Activated T-cell treated with anti-CD3 and anti-CD28 coated beads, Interleukin-2, amount 50 U/mL, for 72 hours (primary cell): ENCODE data around the gene DIS3L2. TPM values are rescaled to one million over a fixed set of nuclear protein-coding genes. Genes with fewer than 3 reads are reported as not detected.

Source experiments
- ATAC-seq, 2 donors: fragments of 150-1000 bp; cut with Tn5 transposase; replicated peaks in 1 of 2; 2 replicates each; pipeline ENCODE4 v1.10.0; 2021; ENCODE audit warnings: moderate library complexity in 2 of 2, mild to moderate bottlenecking in 1 of 2
- DNase-seq, 2 donors: peaks; one replicate each; pipeline ENCODE4 v3.0.0; 2021 to 2022; ENCODE audit warnings: mixed read lengths in 1 of 2
- H3K27ac Mint-ChIP-seq: one replicate; pipeline ENCODE4 v1.8.0; 2022; ENCODE audit warnings: mild to moderate bottlenecking, moderate library complexity, mixed read lengths
- H3K27me3 Mint-ChIP-seq: one replicate; pipeline ENCODE4 v1.8.0; 2022; ENCODE audit warnings: low read depth, mixed read lengths
- H3K36me3 Mint-ChIP-seq, 2 donors: one replicate each; pipeline ENCODE4 v1.8.0; 2022; ENCODE audit warnings: mixed read lengths in 2 of 2, mild to moderate bottlenecking in 1 of 2; ENCODE audit not compliant: insufficient read depth in 2 of 2
- H3K4me1 Mint-ChIP-seq: one replicate; pipeline ENCODE4 v1.8.0; 2022; ENCODE audit warnings: low read depth, mixed read lengths
- H3K4me3 Mint-ChIP-seq, 2 donors: one replicate each; pipeline ENCODE4 v1.8.0; 2022; ENCODE audit warnings: mild to moderate bottlenecking in 2 of 2, mixed read lengths in 2 of 2, moderate library complexity in 2 of 2
- H3K9me3 Mint-ChIP-seq, 2 donors: one replicate each; pipeline ENCODE4 v1.8.0; 2022; ENCODE audit warnings: mixed read lengths in 2 of 2
- total RNA-seq, 2 donors: library from RNA; stranded (reverse); gene quantifications; one replicate each; pipeline ENCODE4 v1.2.3, GENCODE V29; 2022

Gene DIS3L2
- total RNA-seq, 2 donors from 2014 or later: 28.8 to 38.3 TPM

GRCh38 chr2:232235716-232236115, 274.2 kb downstream of the DIS3L2 start:
- H3K27me3 Mint-ChIP-seq: no peaks in the 10 kb centered on the region
- H3K4me1 Mint-ChIP-seq: peaks cover 62% of the 10 kb centered on the region
- no peak overlapping the region for H3K27ac Mint-ChIP-seq
- DNase-seq: no peak
- H3K4me3 Mint-ChIP-seq: no peak overlapping the region
- H3K36me3 Mint-ChIP-seq: peaks cover 0 to 2% of the 10 kb centered on the region in 2 donors
- no peak for ATAC-seq
- no peaks in the 10 kb centered on the region for H3K9me3 Mint-ChIP-seq

DNA sequence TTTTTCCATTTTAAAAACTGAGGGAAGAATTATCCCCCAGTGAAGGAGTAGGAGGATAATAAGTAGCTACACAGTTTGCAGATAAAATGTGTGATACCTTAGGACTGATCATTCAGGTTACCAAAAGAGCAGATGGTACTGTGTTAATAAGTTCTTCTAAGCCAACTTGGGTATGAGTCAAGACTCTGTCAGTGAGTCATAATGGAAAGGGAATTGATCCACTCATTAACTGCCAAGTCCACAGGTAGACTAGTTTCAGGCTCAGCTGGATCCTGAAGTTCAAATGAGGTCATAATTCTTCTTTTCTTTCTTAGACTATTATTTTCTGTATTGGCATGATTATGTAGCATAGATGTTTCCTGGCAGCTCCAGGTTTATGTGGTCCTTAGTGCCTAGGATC, 274.7 kb downstream of the DIS3L2 start:
- Mint-ChIP-seq H3K4me3 (peak overlapping the region in 1 of 2 donors; percentile 7), H3K27ac (no peak overlapping the region), H3K27me3 (no peaks in the 10 kb centered on the region), H3K4me1 (peaks cover 67% of the 10 kb centered on the region), H3K36me3 (peaks cover 0 to 2% of the 10 kb centered on the region in 2 donors), H3K9me3 (no peaks in the 10 kb centered on the region)
- no peak for DNase-seq
- peak; percentile 58 to 59 for ATAC-seq

DNA sequence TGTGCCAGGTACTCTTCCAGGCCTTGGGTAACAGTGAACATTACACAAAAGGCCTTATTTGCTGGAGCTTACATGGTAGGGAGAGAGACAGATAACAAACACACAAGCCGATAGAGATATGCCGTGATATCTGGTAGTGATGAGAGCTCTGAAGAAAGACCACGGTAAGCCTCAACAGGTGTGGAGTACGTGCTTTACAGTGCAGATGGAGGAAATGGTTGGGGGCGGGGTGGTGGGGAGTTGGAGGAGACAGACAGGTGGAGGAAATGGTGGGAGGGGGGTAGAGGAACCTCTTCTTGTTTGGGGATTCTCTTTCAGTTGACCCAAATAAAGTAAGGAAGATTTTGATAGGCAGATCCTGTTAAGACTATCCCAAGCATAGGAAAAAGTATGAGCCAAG, 276.0 kb downstream of the DIS3L2 start:
- H3K27ac Mint-ChIP-seq: peak overlapping the region; percentile 80
- ATAC-seq (no peak), DNase-seq (no peak)
- H3K4me1 Mint-ChIP-seq: peaks cover 59% of the 10 kb centered on the region
- no peaks in the 10 kb centered on the region for H3K27me3 Mint-ChIP-seq
- H3K9me3 Mint-ChIP-seq: no peaks in the 10 kb centered on the region
- peaks cover 0 to 2% of the 10 kb centered on the region in 2 donors for H3K36me3 Mint-ChIP-seq
- H3K4me3 Mint-ChIP-seq: peak overlapping the region; percentile 39 to 58

GRCh38 chr2:232238108-232238507, 276.6 kb downstream of the DIS3L2 start:
- no peaks in the 10 kb centered on the region for H3K9me3 Mint-ChIP-seq
- peaks cover 0 to 2% of the 10 kb centered on the region in 2 donors for H3K36me3 Mint-ChIP-seq
- ATAC-seq (peak in 1 of 2 donors; percentile 25), DNase-seq (peak in 1 of 2 donors; percentile 11)
- H3K27me3 Mint-ChIP-seq: no peaks in the 10 kb centered on the region
- H3K4me3 Mint-ChIP-seq: peak overlapping the region; percentile 74 to 79
- peak overlapping the region; percentile 97 for H3K27ac Mint-ChIP-seq
- H3K4me1 Mint-ChIP-seq: peaks cover 55% of the 10 kb centered on the region

DNA sequence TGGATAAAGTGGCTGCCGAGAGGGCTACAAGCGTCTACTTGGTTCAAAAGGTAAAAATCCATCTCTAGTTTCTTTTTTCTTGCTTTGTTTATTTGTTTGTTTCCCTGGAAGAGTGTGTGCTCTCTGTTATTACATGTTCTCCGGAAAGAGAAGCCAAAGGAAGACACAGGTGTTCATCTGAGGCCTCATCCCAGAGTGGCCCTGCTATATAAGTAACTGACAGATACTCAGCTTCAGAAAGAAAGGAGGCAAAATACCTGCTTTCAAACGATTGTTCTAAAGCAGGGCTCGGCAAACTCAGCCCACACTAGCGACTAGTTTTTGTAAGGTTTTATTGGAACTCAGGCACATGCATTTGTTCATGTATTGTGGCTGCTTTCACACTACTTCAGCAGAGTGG, 277.1 kb downstream of the DIS3L2 start:
- peaks cover 55% of the 10 kb centered on the region for H3K4me1 Mint-ChIP-seq
- ATAC-seq: no peak
- H3K9me3 Mint-ChIP-seq: no peaks in the 10 kb centered on the region
- H3K36me3 Mint-ChIP-seq: peaks cover 0 to 2% of the 10 kb centered on the region in 2 donors
- H3K27me3 Mint-ChIP-seq: no peaks in the 10 kb centered on the region
- H3K4me3 Mint-ChIP-seq: peak overlapping the region; percentile 74 to 79
- peak overlapping the region; percentile 97 for H3K27ac Mint-ChIP-seq
- no peak for DNase-seq

DNA sequence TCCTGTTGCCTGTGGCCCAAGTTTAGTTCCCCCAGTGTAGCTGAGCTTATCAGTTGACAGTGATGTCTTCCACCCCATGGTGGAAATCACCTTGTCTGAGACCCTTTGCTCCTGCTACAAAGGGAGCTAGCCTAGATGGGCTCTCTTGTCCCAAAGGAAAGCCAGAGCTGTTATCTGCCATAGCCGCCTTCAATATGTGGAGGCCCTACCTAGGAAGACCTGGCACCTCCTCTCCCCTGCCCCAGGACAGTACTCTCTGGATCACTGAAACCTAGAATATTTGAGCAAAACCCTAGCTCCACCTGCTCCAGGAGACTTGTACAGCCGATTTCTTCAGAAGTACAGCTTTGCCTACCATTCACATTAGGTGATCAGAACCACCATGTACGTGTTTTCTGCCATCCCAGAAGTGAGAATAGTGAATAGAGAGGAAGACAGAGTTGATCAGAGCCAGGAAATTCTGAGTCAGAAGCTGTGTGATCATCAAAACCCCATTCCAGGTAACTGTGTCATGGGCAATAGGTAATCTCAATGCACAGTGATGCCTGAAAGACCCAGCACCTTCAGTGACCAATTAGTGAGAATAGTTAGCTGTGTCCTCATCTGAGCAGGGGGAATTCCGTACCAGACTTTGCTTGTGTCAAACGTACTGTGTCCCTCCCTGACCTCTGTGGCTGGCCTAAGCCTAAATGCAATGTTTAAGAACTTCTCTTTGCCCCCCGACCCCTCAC, 278.6 kb downstream of the DIS3L2 start:
- DNase-seq: peak; percentile 38 to 60

GRCh38 chr2:232240906-232241305, 279.4 kb downstream of the DIS3L2 start:
- Mint-ChIP-seq H3K27ac (peak overlapping the region; percentile 97), H3K36me3 (peaks cover 0 to 2% of the 10 kb centered on the region in 2 donors), H3K9me3 (no peaks in the 10 kb centered on the region), H3K4me1 (peaks cover 51% of the 10 kb centered on the region), H3K27me3 (no peaks in the 10 kb centered on the region), H3K4me3 (peak overlapping the region; percentile 74 to 79)
- no peak for DNase-seq
- ATAC-seq: no peak

More for the DNA sequence above, 278.6 kb downstream of the DIS3L2 start:
- Mint-ChIP-seq H3K4me1 (peaks cover 55% of the 10 kb centered on the region), H3K27me3 (no peaks in the 10 kb centered on the region), H3K4me3 (peak overlapping the region; percentile 74 to 79), H3K9me3 (no peaks in the 10 kb centered on the region), H3K36me3 (peaks cover 0 to 2% of the 10 kb centered on the region in 2 donors), H3K27ac (peak overlapping the region; percentile 97)
- peak; percentile 86 for ATAC-seq

DNA sequence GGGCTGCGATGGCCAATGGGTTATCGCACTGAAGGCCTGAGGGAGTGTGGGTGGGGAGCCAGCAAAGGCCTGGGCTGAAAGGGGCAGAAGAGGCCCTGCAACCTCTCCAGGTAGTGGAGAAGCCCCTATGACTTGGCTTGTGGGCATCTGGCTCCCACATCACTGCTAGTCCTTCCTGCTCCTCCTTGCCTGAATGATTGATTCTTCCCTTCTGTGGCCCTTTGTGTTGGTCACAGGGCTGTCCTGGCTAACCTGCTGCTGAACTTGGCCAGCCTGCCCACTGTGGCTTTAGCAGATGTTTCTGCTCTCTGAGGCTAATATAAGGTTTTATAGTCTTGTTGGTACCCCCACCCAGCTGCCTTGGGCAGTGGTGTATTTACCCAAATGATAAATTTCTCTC, 280.8 kb downstream of the DIS3L2 start:
- DNase-seq (no peak), ATAC-seq (no peak)
- Mint-ChIP-seq H3K36me3 (peaks cover 0 to 2% of the 10 kb centered on the region in 2 donors), H3K27ac (no peak overlapping the region), H3K4me3 (peak overlapping the region in 1 of 2 donors; percentile 6), H3K9me3 (no peaks in the 10 kb centered on the region), H3K4me1 (peaks cover 40% of the 10 kb centered on the region), H3K27me3 (no peaks in the 10 kb centered on the region)

- H3K27me3 Mint-ChIP-seq: no peaks in the 10 kb centered on the region
- DNase-seq (no peak), ATAC-seq (no peak)
- no peak overlapping the region for H3K4me3 Mint-ChIP-seq
- H3K27ac Mint-ChIP-seq: no peak overlapping the region
- H3K36me3 Mint-ChIP-seq: peaks cover 0 to 3% of the 10 kb centered on the region in 2 donors
- no peaks in the 10 kb centered on the region for H3K9me3 Mint-ChIP-seq
- H3K4me1 Mint-ChIP-seq: peaks cover 12% of the 10 kb centered on the region
These were observed 283.6 kb downstream of the DIS3L2 start for GRCh38 chr2:232245111-232245510.

GRCh38 chr2:232246245-232246644, 284.7 kb downstream of the DIS3L2 start:
- H3K36me3 Mint-ChIP-seq: peaks cover 0 to 3% of the 10 kb centered on the region in 2 donors
- H3K9me3 Mint-ChIP-seq: no peaks in the 10 kb centered on the region
- no peak overlapping the region for H3K4me3 Mint-ChIP-seq
- ATAC-seq (no peak), DNase-seq (no peak)
- H3K27ac Mint-ChIP-seq: peak overlapping the region; percentile 45
- peaks cover under 1% of the 10 kb centered on the region for H3K4me1 Mint-ChIP-seq
- no peaks in the 10 kb centered on the region for H3K27me3 Mint-ChIP-seq

GRCh38 chr2:232249096-232249495, 287.6 kb downstream of the DIS3L2 start:
- no peak for DNase-seq
- Mint-ChIP-seq H3K4me1 (no peaks in the 10 kb centered on the region), H3K4me3 (no peak overlapping the region), H3K27ac (no peak overlapping the region), H3K36me3 (peaks cover 0 to 6% of the 10 kb centered on the region in 2 donors), H3K9me3 (no peaks in the 10 kb centered on the region), H3K27me3 (no peaks in the 10 kb centered on the region)
- no peak for ATAC-seq

GRCh38 chr2:232250246-232251175, 289.0 kb downstream of the DIS3L2 start:
- DNase-seq (no peak), ATAC-seq (no peak)
- Mint-ChIP-seq H3K36me3 (peaks cover 0 to 6% of the 10 kb centered on the region in 2 donors), H3K4me3 (no peak overlapping the region), H3K27me3 (no peaks in the 10 kb centered on the region), H3K4me1 (no peaks in the 10 kb centered on the region), H3K9me3 (no peaks in the 10 kb centered on the region), H3K27ac (peak overlapping the region; percentile 20)

GRCh38 chr2:232255033-232255432, 293.5 kb downstream of the DIS3L2 start:
- H3K9me3 Mint-ChIP-seq: no peaks in the 10 kb centered on the region
- H3K4me1 Mint-ChIP-seq: no peaks in the 10 kb centered on the region
- H3K27ac Mint-ChIP-seq: no peak overlapping the region
- DNase-seq (no peak), ATAC-seq (no peak)
- peaks cover 0 to 7% of the 10 kb centered on the region in 2 donors for H3K36me3 Mint-ChIP-seq
- no peaks in the 10 kb centered on the region for H3K27me3 Mint-ChIP-seq
- no peak overlapping the region for H3K4me3 Mint-ChIP-seq
